NT2/D1 (cell line): ENCODE results near the gene RD3L.

Experiments
- SUZ12 ChIP-seq: IDR thresholded peaks from 2 replicates; pipeline ENCODE4 v1.6.1; 2011; ENCODE audit not compliant: insufficient read length, insufficient read depth; ENCODE audit errors: extremely low read depth
- YY1 ChIP-seq: IDR thresholded peaks from 2 replicates; pipeline ENCODE4 v1.6.1; 2011; ENCODE audit not compliant: insufficient read length, insufficient read depth
- ZNF274 ChIP-seq: IDR thresholded peaks from 2 replicates; pipeline ENCODE4 v1.6.1; 2011; ENCODE audit warnings: mild to moderate bottlenecking, low read depth, low read length

GRCh38 chr14:103920981-103921854 lies 21.1 kb downstream of the RD3L start:
- no peak for TF ChIP-seq SUZ12
- TF ChIP-seq ZNF274: no peak
- TF ChIP-seq YY1: no peak
